ENCODE data around the gene NUP107.
A peak's percentile ranks its signal among the peaks of the same experiment; 100 is the strongest.

The NUP107 gene

GRCh38 chr12:68790952-68791234 lies 104.1 kb downstream of the NUP107 start:
- Mint-ChIP-seq H3K4me1 (peaks cover 7% of the 10 kb centered on the region), H3K27me3 (no peaks in the 10 kb centered on the region), H3K9me3 (no peaks in the 10 kb centered on the region), H3K4me3 (no peak overlapping the region), H3K36me3 (no peaks in the 10 kb centered on the region), H3K27ac (no peak overlapping the region)
- ATAC-seq (ENCODE audit: low read depth), result no peak
- DNase-seq (ENCODE audit: low spot score in 2 of 2), result no peak

- Mint-ChIP-seq H3K27me3 (no peaks in the 10 kb centered on the region), H3K4me1 (peaks cover 7% of the 10 kb centered on the region), H3K27ac (no peak overlapping the region), H3K4me3 (no peak overlapping the region), H3K9me3 (no peaks in the 10 kb centered on the region), H3K36me3 (no peaks in the 10 kb centered on the region)
- ATAC-seq (ENCODE audit: low read depth) (no peak), DNase-seq (ENCODE audit: low spot score in 2 of 2) (no peak)
Observed at GRCh38 chr12:68791897-68792481, 105.2 kb downstream of the NUP107 start.

- Mint-ChIP-seq H3K27me3 (no peaks in the 10 kb centered on the region), H3K4me3 (no peak overlapping the region), H3K27ac (no peak overlapping the region), H3K4me1 (peaks cover 2% of the 10 kb centered on the region), H3K9me3 (no peaks in the 10 kb centered on the region), H3K36me3 (no peaks in the 10 kb centered on the region)
- peak; percentile 5 to 17 for DNase-seq (ENCODE audit: low spot score in 2 of 2)
- ATAC-seq (ENCODE audit: low read depth), result peak; percentile 93
Observed at GRCh38 chr12:68792952-68793351, 106.2 kb downstream of the NUP107 start.

- DNase-seq (ENCODE audit: low spot score in 2 of 2) (no peak), ATAC-seq (ENCODE audit: low read depth) (no peak)
Observed at GRCh38 chr12:68793436-68793835, 106.7 kb downstream of the NUP107 start.

GRCh38 chr12:68793975-68794652 lies 107.3 kb downstream of the NUP107 start:
- H3K9me3 Mint-ChIP-seq, result no peaks in the 10 kb centered on the region
- no peak for ATAC-seq (ENCODE audit: low read depth)
- H3K36me3 Mint-ChIP-seq, result no peaks in the 10 kb centered on the region
- H3K27ac Mint-ChIP-seq, result no peak overlapping the region
- peaks cover 2% of the 10 kb centered on the region for H3K27me3 Mint-ChIP-seq
- no peak for DNase-seq (ENCODE audit: low spot score in 2 of 2)
- H3K4me3 Mint-ChIP-seq, result no peak overlapping the region
- H3K4me1 Mint-ChIP-seq, result peaks cover 2% of the 10 kb centered on the region

More at GRCh38 chr12:68793436-68793835, 106.7 kb downstream of the NUP107 start:
- H3K27me3 Mint-ChIP-seq, result no peaks in the 10 kb centered on the region
- no peak overlapping the region for H3K27ac Mint-ChIP-seq
- no peaks in the 10 kb centered on the region for H3K36me3 Mint-ChIP-seq
- H3K4me1 Mint-ChIP-seq, result peaks cover 2% of the 10 kb centered on the region
- H3K4me3 Mint-ChIP-seq, result no peak overlapping the region
- H3K9me3 Mint-ChIP-seq, result no peaks in the 10 kb centered on the region

- Mint-ChIP-seq H3K27me3 (peaks cover 2% of the 10 kb centered on the region), H3K27ac (no peak overlapping the region), H3K4me3 (no peak overlapping the region), H3K9me3 (no peaks in the 10 kb centered on the region), H3K4me1 (no peaks in the 10 kb centered on the region), H3K36me3 (no peaks in the 10 kb centered on the region)
- ATAC-seq (ENCODE audit: low read depth), result no peak
- no peak for DNase-seq (ENCODE audit: low spot score in 2 of 2)
Observed at GRCh38 chr12:68794653-68795251, 108.0 kb downstream of the NUP107 start.

Data from memory B cell (primary cell).